GM18519 (cell line): ENCODE data around the gene RSPH6A.

Source experiments
- ATAC-seq: cut with Tn5 transposase; IDR thresholded peaks from one replicate; pipeline ENCODE4 v1.9.1; 2021; ENCODE audit warnings: mild to moderate bottlenecking, moderate library complexity; ENCODE audit not compliant: unreplicated experiment, low FRiP score

Gene RSPH6A

DNA sequence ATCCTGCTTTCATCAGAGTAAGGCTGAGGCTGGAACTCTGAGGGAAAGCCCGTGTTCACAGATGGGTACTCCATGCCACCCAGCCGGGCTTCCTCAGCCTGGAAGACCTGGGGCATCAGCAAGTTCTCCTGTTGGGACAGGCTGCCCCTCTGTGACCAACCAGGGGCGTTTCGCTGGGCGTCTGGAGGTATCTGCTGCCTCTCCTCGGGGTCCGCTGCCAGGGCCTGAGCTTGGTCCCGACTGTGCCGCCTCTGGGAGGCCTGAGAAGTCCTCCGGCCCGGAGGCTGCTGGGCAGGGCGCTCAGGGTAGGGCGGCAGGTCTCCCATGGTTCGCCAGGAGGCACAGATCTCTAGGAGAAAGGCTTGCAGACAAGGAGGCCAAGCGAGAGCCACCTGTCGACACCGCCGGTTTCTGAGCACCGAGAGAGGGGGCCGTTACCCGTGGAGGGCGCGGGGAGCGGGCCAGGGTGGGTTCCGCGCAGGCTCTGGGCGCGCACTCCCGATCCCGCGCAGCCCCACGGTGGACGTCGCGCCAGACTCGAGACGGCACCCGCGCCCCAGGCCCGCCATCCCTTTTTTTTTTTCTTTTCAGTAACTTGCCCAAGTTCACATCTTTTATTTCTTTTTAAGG lies at the start of gene RSPH6A:
RSPH6A (minus strand) TSS at position 458 of the 630 bp plus-strand sequence; CDS start at position 326, 132 bp downstream.
- ATAC-seq = no peak

DNA sequence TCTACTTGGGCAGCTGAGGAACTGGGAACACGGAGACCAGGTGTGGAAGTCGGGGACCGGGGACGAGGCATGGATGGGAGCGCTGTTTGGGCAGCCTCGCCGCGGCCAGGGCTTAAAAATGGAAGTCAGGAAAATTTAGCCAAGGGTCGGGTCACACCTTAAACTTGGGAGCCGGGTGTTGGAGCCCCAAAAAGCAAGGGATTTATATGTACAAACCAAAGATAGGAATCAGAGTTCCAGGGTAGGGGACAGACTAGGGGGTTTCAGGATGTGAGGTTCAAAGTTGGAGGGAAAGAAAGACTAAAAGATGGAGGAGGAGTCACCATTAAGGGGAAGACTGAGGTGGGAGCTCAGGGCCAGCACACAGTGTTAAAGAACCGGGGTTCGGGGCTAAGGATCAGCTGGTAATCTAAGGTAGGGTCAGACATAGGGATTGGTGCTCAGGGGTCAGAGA lies 49.5 kb upstream of the RSPH6A start:
- no peak for ATAC-seq

DNA sequence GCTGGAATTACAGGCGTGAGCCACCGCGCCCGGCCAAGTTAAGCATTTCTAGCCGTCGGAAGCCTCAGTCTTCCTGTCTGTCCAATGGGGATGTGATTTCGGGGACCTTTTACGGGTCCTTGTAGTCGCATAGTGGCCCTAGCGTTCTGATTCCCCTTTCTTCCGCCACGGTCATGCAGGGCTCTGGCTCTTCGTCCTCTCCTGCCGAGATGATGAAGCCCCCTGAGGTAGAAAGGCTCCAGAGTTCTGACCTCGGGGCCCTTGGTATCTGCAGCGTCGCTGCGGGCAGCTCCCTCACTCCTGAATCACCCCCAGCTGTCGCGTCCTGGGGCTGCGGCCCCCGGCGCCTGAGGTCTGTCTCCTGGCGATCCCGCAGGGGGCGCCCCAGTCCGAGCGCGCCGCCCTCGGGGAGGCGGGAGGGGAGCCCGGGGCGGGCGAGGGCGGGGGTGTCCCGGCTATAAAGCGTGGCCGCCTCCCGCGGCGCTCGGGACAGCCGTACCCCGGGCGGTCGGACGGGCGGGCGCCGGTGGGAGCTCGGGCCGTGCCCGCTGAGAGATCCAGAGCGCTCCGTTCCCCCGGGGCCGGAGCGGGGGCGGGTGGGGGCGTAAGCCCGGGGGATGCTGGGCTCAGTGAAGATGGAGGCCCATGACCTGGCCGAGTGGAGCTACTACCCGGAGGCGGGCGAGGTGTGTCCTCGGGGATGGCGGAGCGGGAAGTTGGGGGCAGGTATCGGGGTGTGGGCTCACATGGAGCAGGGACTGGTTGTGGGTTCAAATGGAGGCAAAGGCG lies 48.9 kb upstream of the RSPH6A start, which contains the start of gene FOXA3:
FOXA3 (plus strand) TSS at position 487 of the 789 bp plus-strand sequence; CDS start at position 618, 131 bp downstream.
- ATAC-seq = no peak

DNA sequence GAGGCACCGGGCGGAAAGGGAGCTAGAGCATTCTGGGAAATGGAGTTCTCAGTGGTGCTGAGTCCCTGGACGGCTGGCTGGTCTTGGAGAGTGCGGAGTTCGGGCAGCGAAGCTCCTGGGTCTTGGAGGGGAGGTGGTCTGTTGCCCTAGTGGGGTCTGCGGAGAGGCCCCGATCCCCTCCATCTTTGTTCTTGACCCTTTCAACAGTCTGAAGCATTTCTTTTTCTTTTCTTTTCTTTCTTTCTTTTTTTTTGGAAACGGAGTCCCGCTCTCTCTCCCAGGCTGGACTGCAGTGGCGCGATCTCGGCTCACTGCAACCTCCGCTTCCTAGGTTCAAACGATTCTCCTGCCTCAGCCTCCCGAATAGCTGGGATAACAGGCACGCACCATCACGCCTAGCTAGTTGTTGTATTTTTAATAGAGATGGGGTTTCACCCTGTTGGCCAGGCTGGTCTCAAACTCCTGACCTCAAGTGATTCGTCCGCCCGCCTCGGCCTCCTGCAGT lies 48.3 kb upstream of the RSPH6A start:
- ATAC-seq = no peak

DNA sequence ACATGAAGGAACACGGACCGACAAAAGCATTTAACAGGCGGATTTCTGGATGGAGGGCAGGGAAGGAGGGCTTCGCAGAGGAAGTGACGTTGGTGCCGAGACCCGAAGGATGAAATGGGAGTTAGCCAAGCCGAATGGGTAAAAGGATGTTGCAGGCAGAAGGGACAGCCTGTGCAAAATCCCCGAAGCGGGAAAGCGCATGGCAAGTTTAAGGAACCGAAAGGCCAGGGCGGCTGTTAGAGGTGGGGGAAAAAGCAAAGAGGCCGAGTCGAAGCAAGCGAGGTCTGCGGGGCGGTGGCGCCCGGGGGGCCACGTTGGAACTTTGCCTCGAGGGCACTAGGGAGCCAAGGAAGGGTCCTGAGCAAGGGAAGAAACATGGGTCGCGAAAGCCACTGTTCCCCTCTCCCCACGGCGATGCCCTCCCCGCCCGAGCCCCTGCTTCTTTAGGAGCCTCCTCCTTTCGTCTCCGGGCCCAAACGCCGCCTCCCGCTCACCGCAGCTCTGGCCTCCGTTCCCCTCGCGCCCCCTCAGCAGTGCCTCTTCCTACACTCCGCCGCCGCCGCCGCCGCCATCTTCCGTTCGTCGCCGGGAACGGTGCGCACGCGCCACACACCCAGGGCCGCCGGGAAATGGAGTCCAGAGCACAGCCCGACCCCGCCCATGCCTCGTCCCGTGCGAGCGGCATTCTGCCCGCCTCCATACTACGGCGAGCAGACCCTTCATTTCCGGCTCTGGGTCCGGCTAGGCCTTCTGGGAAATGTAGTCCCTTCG lies 47.6 kb upstream of the RSPH6A start, which contains the start of gene SYMPK:
SYMPK (minus strand) TSS at position 584 of the 771 bp plus-strand sequence. CDS start 8,652 bp downstream, outside the sequence.
- ATAC-seq = peak; percentile 72

DNA sequence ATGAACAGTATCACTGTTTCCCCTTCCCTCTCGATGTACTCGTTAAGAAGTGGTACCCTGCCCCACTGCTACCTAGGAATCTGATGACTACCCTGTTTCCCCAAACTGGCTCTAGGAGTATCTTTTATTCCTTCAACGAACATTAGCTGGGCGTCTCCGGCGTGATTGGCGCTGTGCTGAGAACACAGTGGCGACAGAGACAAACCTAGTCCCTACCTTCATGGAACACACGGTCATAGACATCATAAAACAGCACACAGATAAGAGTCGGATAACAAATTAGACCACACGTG lies 47.1 kb upstream of the RSPH6A start:
- ATAC-seq = no peak

DNA sequence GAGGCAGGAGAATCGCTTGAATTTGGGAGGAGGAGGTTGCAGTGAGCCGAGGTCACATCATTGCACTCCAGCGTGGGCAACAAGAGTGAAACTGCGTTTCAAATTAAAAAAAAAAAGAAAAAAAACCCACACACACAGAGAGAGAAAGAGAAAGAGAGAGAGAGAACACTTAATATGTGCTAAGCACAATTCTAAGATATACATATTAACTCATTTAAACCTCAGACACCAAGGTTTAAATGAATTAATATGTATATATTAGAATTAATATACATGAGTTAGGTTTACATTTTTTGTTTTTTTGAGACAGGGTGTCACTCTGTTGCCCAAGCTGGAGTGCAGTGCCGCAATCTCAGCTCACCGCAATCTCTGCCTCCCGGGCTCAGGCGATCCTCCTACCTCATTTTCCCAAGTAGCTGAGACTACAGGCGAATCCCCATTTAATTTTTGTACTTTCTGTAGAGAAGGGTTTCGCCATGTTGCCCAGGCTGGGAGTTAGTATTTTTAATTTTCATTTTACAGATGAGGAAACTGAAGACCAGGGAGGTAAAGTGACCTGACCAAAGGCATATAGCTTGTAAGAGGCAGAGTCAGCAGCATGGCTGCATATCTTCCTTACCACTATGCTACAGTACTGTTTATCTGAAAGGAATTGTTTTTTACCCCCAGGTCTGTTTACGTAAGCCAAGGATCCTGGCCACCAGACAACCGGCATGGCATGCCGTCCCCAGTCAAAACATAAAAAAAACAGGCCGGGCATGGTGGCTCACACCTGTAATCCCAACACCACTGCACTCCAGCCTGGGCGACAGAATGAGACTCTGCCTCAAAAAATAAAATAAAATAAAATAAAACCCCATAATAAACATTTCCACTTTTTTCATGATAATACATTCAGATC lies 45.5 kb upstream of the RSPH6A start:
- ATAC-seq = no peak

DNA sequence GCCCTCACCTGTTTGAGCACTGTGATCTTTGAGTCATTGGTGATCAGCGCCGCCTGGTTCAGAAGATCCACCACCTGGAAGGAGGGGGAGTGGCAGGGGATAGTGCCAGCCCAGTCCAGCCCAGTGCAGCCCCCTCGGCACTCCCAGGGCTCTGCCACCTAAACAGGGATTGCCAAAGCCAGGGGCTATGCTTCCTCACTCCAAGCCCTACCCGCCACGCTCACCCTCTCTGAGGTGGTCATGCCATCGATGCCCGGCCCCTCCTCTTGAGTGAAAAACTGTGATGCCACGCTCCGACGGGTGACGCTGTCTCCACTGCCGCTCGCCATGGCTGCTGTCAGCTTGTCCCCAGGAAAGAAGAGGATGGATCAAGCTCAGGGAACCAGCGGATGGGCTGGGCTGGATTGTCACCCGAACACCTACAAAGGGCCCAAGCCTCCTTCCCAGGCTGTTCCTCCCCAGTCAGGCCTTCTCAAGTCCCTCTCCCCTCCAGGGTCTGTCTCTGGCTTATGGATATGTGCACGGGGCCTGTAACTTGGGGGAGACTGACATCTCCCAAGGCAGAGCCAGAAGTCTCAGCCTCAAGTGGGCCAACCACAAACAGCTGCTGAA lies 39.2 kb upstream of the RSPH6A start:
- no peak for ATAC-seq

DNA sequence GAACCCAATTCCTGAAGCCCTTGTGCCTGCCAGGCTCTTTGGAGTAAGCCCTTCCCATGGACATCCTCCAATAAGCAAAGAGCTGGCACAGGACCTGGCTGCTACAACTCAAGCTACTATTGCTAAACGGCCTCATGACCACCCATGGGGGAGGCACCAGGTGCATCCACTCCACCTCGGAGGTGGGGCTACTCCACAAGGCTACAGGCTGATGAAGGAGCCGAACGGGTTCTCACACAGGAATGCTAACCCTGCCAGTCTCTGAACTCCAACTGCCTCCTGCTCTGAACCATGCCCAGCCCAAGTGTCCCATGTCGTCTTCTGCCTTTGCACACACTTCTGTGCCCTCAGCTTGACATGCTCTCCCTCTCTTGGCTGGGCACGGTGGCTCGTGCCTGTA lies 37.9 kb upstream of the RSPH6A start:
- ATAC-seq = no peak

DNA sequence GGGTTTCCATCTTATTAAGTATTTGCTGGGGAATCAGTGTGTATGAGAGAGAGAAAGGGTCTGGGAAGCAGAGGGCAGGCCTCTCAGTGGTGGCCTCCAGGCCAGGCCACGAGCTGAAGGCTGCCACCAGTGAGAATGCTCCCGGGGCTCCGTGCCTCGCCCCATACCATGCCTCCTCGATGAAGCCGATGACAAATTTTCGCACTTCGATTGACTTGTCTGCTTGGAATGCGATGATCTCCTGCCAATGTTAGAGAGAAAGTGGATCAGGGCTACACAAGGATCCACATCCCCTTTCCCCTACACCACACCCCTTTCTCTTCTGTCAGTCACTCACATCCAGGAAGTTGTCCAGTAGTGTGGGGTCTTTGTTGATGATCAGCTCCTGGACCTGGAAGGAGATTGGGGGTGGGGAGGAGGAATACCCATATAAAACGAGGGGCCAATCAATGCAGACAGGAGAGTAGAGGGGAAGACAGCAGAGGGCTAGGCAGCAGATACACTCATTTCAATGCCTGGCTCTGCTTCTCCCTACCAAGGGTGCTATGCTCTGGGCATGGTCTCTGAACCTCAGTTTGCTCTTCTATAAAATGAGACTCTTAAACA lies 37.1 kb upstream of the RSPH6A start:
- no peak for ATAC-seq

DNA sequence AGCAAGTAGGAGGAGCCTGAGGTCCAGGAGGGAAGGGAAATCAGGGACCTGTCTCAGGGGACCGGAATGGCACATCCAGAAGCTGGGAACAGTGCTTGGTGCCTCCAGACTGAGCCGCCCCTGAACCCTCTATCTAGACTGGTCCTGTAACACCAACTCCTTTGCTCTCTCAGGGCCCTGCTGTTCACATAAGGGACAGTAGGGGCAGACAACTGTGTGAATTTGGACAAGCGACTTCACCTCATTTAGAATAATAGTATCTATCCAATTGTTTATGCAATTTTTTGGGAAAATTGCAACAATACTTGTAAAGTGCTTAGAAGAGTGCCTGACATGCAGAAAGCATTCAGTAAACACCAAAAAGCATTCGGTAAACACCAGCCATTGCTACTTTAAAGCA lies 33.8 kb upstream of the RSPH6A start:
- ATAC-seq = no peak

DNA sequence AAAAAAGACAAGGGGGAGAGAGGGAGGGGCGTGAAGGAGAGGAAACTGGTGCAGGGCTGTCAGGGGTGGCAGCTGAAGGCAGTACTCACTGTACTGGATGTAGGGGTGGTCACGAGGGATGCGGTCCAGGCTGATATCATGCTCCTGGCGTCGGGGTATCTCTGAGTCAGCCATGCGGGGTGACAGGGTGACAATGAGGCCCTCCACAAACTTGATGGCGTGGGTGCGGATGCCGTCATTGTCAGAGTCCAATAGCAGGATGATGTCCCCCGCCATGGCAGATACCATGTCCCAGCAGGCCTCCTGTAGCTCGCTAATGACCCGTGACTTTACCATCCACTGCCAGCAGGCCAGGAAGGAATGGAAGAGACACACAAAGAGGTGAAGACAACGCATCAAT lies 32.6 kb upstream of the RSPH6A start:
- no peak for ATAC-seq

DNA sequence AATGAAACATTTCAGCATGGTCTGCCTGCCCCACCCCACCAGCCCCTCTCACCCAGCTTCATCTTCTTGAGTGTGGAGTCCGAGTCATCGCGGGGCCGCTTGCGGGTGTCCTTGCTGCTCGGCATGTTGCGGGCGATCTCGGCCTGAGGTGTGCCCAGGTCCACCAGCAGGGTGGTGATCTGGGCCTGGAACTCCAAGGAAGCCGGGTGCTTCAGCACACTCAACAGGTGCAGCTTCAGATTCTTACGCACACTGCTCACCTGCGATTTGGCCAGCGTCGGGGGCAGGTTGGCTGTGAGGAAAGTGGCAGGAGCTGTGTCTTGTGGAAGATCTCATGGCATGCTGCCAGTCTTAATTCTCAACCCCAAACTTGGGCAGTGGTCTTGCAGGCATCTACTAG lies 27.1 kb upstream of the RSPH6A start:
- no peak for ATAC-seq

DNA sequence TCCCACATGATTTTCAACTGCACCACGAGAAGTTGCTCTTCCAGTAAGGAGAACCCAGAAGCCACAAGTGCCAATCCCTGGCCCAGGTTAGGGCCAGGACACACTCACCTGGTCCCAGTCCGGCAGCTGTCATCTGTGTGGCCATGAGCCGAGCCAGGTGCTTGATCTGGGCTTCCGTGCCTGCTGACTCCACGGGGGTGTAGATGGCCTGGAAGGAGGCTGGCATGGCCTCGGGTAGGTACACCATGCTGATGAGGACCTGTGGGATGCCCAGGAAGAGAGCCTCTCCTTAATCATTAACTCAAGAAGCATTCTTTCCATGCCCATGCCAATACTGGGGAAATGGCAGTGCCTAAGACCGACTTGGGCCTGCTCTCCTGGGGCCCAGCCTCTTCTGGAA lies 19.9 kb upstream of the RSPH6A start:
- ATAC-seq = no peak

DNA sequence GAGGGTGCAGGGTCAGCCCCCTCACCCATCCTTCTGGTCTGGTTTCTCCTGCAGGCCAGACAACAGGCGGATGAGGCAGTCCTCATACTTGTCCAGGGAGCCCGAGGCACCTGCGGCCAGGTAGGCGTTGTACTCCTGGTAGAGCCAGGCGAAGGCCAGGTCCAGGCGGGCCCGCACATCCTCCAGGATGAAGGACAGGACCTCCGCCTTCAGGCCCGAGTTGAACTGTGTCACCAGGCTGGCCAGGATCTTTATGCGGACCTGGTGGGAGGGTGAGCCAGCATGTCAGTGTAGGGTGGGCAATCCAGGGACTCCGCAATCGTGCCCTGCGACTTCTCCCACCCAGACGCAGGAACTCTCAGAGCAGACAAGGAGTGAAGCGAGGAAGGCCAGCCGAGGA lies 13.8 kb upstream of the RSPH6A start:
- ATAC-seq = no peak

DNA sequence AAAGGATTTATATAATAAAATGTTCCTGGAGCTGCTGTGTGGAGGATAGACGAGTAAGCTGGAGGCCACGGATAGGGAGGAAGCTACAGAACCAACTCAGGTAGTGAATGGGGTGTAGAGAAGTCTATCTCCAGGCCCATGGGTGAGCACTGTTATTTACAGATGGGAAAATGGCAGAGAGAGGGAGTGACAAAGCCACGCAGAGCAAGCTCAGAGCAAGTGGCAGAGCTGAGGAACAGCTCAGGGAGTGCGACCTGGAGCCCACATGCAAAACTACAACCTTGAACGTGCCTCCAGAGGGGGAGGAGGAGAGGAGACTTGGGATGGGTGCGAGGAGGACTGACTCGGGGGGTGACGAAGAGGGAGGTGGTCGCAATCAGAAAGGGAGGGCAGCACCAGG lies 13.4 kb upstream of the RSPH6A start:
- no peak for ATAC-seq

DNA sequence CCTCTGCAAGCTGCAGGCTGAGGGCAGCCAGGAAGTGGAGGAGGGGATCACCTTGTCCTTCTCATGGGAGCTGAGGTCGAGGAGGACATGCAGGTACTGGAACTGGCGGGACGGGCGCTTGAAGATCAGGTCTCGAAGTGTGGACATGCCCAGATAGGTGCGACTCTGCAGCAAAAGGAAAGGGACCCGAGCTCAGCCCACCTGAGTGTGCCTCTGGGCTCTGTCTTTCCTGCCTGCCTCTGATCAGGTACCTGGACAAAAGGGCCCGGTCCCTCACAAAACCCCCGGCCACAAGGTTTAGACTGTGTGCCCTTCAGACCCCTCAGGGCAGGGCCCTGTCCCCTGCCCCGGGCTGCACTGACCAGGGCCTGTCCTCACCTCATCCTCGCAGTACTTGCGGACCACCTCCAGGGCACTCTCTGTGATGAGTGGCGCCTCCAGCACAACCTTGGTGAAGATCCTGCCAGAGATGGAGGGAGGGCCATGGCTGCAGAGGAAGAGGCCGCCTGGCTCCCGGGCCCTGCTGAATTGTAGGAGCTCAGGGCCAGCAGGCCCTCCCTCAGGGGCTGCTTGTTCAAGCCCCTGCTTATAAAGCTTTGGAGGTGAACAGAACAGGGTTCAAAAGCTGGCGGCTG lies 12.5 kb upstream of the RSPH6A start:
- ATAC-seq = no peak

DNA sequence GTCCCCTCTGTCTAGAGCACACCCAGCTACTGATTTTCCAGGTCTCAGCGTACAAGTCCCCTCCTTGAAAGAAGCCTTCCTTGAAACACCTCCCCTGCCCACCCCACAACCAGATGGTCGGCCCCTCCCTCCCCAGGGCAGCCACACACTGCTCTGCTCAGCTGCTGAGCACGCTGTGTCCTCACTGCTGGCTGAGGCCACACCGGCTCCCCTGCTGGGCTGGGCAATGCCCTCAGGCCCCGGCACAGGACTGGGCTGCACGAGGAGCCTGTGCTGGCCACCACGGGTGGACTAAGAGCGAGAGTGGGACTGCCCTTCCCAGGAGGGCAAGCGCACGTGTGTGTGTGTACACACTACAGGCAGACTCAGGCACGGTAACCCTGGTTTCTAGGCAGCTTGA lies 11.8 kb upstream of the RSPH6A start:
- no peak for ATAC-seq
